Islet precursor cell (in vitro differentiated cells): ENCODE measurements around the gene CA9.

Experiments used
- DNase-seq: peaks from one replicate; pipeline ENCODE4 v3.0.0-alpha.2; 2018

The CA9 gene

DNA sequence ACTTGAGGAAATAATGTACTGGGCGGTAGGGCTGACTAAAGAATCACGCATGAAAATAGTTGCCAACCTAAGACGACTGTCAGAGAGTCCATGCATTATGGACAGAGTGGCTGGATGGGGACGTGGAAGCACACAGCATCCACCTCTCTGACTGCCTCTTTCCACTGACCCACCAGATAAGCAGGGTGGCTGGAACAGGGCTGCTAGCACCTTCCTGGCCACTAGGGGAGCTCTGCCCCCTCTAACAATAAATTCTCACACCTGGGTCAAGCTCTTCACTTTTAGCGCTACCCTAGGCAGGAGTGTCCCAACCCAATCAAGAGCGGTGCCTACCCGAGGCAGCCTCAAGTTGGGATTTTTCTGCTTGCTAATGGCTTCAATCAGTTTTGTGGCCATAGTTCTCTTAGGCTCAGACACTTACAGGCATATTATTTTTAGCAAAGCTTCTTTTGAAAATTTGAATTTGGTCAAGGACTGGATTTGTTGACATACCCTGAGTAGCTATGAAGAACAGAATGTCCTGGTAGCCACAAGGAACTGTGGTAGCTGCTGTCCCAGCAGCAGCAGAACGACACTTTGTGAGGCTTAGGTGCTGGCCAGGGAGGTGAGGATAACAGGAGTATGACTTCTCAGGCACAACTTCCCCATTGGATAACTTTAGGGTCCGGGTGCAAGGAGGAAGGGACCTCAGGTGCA is 22.9 kb downstream of the CA9 start:
- DNase-seq, result peak; percentile 83

DNA sequence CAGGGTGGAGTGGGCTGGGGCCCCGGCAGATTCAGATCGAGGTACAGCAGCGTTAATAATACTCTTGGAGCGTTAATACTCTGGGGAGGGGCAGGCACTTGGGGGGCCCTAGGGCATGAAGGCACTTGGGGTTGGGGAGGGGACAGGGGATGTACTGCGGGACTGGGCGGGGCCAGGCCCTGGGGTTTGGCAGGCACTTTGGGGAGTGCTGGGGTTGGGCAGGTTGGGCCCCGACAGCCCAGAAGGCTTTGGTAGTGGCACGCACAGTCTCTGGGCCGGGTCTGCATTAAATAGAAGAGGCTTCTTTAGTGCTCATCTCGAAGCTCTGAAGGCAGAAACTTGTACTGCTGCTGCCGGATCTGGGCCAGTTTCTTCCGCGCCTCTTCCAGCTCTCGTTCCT is 23.8 kb downstream of the CA9 start:
- DNase-seq, result no peak

DNA sequence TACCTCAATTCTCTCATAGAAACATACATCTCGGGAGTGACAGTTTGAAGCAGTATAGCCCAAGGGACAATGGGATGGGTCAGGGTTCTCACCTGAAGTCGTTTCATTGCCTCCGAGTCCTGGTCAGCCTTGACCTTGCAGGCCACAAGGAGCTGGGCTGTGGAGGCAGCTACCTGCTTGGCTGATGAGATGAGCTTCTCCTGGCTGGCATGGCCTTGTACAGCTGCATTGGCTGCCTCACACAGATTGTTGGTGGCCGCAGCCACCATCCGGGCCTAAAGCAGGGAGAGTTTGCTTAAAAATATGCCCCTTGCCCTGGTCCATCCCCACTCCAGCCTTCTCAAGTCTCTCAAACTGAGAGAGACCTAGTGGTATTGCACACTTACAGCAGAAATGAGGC is 24.5 kb downstream of the CA9 start:
- no peak for DNase-seq

DNA sequence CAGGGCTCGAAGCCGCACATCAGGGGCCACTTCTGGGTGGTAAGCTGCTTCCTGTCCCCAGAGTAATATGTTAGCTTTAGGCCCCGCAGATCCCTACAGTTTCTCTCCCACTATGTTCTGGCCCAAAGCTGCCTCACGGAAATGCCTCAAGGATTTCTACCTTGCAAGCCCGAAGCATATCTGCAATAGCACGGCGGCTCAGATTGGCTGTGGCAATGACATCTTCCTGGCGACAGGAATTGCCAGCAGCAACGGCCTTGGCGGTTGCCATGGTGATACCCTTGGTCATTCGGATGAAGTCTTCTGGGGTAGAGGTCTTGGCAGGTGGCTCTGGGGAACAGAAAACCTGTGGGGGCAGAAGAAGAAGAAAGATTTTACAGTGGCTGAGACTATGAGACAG is 26.3 kb downstream of the CA9 start:
- DNase-seq, result no peak

DNA sequence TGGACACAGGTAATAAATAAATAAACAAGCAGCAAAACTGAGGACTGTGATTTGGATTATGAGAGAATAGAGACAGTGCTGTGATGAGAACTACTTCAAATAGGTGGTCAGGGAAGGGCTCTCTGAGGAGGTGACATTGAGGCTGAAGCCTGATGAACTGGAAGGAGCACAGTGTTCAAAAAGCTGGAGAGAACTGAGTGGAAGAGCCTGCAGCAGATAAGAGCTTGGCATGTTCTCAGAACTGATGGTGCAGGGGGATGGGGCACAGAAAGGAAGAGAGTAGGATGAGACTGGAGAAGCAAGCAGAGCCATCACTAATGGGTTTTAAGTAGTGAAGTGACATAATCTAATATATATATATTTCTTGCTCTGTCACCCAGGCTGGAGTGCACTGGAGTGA is 27.2 kb downstream of the CA9 start:
- DNase-seq, result no peak

DNA sequence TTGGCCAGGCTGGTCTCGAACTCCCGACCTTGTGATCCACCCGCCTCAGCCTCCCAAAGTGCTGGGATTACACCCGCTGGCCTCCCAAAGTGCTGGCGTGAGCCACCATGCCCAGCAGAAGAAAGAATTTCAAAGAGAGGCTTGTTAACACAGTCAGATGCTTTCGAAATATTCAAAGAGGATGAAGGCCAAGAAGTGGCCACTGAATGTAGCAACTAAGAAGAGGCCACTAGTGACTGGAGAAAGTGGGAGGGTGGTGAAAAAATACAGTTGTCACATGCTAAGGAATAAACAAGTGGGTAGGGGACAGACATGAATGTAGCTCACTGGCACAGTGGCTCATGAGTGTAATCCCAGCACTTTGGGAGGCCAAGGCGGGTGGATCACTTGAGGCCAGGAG is 29.0 kb downstream of the CA9 start:
- DNase-seq, result no peak

DNA sequence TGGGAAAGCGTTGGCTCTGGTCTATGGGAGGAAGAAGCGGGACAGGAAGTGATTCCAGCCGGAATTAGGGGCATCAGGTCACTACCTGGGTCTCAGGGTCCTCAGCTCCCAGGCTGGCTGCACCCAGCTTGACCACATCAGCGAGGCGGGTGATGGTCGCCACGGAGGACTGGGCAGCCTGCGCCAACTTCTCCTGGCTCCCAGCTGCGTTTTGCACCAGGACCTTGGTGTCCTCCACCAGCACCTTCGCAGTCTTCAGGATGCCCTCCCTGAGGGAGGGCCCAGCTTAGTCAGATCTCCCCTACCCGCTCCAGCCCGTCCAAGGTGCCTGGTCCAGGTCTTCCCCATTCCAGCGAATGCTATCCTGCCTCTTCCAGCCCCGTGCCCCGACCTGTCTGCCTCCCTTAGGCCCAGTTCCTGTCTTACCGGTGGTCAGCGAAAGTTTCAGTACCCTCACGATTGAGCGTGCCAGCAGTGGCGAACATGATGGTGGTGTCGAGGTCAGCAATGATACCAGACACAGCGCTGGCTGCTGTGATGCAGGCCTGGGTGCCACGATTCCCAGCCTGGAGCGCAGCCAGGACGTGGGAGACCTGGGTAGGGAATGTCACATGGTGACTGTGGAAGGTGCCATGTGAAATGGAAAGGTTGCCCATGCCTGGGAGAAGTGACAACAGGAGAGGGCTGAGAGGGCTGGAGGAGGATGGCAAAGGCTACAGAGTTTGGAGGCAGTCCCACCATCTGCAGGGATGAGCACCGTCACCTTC is 30.4 kb downstream of the CA9 start:
- no peak for DNase-seq

DNA sequence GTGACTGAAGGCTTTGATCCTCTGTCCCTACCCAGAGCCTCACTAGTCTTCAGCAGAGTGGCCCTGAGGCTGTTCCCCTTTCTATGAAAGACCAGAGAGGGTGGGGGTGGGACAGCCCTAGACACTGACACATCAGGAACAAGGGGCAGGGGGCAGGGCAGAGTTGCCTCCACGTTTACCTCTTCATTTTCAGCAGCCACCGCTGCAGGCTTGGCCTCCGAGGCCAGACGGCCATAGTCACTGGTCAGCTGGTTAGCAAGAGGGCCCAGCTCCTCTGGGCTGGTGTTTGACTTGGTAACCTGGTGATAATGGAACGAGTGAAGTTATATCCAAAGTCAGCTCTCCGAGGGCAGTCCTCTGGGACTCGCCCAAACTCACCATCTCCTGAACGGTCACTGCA is 31.6 kb downstream of the CA9 start:
- no peak for DNase-seq

DNA sequence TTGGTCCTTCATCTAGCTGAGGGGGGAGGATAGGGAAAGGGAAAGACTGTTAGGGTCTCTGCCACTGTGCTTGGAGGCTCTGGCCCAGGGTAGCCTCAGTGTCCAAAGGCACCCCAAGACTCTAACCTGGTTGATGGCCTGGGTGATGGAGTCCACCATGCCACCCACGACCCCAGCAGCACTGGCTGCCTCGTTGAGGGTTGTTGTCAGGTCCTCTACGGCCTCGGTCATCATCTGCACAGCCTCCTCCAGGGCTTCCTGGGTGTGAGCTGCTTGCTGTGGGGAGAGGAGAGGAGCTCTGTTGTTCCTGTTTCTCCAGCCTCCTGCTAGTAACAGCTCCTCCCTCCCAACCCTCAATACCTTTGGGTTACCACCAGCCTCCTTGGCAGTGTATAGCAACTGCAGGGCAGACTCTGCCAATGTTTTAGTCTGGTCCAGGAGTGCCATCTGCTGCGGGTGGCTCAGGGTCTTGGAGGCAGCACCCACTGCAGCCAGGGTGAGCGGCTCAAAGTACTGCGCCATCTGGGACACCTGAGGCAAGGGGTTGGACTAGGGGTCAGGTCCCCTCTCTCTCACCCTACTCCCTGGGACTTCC is 32.2 kb downstream of the CA9 start:
- no peak for DNase-seq

DNA sequence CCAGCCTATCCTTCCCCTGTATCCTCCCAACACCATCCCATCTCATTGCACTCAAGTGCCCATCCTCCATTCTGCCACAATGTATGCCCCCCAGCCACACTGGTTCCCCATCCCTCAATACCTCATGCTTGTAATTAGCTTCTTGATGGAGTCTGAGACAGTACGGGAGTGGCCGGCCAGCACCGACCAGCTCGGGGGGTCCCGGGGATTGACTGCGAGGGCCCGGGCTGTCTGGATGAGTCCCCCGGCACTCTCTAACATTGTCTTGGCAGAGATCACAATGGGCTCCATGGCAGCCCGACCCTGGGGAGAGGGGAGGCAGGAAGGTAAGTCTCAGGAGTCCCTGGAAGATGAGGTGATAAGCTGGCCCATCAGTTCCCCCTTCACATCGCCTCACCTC is 33.2 kb downstream of the CA9 start:
- DNase-seq, result no peak

DNA sequence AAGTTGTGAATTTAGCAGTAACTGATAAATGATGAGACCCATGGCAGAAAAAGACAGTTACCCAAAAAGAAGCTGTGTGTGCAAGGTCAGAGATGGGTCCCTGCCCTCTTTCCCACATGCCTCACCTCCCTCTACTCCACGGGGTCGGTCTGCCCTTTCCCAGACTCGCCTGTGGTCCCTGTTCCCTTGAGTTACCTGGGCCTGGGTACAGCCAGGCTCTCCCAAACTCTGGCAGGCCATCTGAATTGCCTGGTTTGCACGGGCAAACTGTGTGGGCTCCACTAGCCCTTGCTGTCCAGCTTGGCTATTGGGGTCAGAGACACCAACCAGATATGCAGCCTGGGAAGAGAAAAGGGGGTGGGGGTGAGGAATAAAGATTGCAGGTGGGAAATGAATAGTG is 34.4 kb downstream of the CA9 start:
- no peak for DNase-seq

DNA sequence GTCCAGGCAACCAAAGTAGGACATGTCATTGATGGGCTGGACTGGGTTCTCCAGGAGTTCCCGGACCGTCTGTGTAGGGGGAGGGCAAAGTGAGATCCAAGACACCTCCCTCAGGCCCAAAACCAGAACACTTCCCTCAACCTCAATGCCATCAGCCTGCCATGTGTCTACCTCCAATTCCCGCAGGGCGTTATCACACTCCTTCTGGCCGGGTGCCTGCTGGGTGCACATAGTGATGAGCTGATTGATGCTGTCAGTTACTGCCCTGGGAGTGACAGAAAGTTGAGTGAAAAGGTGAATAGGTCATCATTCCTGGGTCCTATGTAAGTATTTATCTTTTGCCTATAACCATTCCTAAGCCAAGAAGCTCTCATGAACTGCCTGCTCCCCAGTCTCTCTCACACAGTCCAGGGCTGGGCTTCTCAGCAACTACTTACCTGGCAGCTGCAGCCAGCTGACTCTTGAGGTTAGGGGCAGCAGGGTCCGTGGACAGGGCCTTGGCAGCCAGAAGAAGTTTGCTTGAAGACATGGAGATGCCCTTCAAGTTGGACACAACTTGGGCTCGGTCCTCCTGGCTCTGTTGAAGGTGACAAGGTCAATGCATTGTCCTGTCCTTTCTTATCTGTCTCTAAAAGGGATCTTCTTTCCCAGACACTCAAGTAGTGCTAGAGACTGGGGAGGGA is 37.2 kb downstream of the CA9 start:
- DNase-seq, result no peak

DNA sequence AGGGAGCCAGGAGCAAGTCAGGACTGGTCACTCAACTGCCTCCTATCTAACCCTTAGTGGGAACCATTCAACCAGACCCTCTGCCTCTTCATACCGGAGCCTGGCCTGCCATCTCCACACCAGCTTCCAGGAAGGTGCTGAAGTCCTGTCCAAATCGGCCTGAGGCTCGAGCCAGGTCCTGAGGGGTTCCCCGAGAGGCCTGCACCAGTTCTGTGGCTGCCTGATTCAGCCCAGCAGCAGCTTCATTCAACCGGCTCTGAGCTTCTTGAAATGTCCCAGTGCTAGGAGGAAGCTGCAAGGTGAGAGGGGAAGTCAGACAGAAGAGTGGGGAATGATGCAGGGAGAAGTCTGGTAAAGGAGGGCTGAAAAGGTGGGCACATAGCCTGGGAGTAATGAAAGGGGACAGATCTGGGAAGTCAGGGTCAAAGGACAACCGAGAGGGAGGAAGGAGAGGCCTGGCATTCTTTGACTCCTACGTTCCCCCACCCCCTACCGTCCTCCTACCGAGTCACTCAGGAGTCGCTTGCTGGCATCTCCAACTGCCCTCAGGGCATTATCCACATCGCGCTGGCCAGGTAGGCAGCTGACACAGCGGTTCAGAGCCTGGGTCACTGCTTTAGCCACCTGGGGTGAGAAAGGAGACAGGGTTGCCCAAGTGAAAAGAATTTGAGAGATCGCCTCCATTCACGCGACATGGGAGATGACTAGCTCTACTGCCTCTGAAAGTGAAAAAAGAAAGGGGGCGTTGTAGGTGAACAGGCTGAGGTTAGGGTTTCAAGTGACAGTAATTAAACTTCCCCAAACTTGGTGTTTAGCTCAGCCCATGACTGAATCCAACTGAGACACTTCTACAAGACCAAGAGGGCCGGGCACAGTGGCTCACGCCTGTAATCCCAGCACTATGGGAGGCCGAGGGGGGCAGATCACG is 38.0 kb downstream of the CA9 start:
- no peak for DNase-seq

DNA sequence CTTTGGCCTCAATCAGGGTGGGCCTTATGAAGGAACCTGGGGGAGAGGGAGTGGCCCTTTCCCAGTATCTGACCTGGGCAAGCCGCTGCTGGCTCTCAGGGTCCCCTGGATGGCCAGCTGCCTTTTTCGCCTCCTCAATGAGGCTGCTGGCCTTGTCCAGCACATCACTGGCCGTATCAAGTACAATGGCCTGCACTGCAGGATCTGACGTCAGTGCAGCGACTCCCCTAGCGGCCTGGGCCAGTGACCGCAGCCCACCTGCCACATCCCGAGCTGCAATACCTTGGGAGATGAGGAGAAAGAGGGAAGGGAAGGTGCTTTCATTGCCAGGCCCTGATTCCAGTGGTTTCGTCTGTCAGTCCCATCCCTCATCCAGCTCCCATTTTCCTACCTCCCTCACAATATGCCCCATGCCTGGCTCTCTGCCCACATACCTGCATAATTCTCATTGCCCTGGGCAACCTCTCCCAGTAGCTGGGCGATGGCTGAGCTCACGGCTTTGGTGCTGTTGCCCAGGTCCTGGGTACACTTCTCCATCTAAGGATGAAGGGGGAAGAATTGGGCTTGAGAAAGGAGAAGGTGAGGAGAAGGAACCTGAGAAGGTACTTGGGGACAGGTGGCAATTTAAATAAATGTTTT is 39.2 kb downstream of the CA9 start:
- peak; percentile 65 for DNase-seq

DNA sequence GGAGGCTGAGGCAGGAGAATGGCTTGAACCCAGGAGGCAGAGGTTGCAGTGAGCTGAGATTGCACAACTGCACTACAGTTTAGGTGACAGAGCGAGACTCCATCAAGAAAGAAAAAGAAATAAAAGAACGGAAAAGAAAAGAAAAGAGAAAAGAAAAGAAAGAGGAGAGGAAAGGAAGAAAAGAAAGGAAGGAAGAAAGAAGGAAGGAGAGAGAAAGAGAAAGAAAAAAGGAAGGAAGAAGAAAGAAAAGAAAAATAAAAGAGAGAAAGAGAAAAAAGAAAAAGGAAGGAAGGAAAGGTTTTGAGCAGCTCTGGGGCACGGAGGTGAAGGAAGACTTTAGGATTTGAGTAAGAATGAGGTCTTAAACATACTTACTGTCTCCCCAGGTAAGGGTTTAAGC is 39.9 kb downstream of the CA9 start:
- DNase-seq, result no peak

DNA sequence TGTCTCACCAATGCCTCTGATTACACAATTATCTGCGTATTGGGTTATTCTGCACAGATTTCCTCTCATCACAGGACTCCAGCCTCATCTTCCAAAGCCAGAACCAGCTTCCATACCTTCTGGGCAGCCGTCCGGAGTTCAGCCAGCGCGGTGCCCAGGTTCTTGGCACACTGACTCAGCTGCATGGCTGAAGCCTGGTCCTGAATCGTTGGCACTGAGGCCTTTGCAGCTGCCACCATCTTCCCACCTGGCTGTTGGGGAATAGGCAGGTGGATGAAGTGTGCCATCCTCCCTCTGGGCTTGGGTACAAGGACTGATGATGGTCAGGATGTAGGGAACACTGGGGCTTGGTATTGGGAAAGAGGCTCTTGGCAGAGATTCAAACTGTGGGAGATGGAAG is 40.4 kb downstream of the CA9 start:
- DNase-seq, result no peak

DNA sequence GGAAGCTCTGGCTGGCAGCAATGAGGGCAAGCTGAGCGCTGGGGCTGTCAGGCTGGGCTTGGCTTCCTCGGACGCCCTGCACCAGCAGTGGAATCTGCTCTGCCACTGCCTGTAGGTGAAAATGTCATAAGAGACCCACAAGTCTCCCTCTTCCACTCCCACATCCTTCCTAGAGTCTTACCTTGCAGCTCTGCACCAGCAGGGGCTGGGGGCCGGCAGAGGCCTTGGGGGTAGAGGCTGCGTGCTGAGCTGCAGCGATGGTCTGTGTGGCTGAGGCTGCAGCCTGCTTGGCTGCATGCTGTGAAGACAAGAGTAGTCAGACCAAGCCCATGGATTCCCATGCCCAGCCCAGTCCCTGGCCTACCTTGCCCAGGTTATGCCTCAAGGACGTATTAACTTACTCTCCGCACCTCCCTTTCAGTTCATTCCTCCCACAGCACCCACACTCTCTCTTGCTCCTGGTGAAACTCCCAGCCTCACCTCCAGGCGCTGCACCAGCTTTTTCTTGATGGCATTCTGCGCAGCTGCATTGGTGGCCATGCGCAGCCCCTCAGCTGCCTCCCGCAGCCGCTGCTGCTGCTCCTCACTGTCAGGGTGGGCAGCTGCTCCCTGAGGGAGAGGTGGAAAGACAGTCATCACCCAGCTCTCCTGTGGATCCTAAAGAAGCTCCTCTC is 41.0 kb downstream of the CA9 start:
- no peak for DNase-seq

DNA sequence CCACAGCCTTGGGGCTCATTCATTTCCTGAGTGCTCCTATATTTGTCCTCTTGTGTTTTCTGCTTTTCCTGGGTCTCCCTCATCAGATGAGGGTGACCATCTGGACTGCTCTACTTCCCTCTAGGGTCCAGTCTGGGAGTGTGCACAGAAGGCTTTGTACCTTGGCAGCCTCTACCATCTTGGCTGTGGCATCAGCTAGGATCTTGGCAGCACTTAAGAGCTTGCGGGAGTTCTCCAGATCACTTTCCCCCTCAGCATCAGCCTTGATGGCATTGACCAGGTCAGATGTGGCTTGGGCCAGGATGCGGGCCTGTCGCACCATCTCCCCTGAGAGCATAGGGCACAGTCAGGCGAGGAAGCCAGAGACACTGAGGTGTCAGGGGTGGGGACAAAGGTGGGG is 42.5 kb downstream of the CA9 start:
- no peak for DNase-seq

DNA sequence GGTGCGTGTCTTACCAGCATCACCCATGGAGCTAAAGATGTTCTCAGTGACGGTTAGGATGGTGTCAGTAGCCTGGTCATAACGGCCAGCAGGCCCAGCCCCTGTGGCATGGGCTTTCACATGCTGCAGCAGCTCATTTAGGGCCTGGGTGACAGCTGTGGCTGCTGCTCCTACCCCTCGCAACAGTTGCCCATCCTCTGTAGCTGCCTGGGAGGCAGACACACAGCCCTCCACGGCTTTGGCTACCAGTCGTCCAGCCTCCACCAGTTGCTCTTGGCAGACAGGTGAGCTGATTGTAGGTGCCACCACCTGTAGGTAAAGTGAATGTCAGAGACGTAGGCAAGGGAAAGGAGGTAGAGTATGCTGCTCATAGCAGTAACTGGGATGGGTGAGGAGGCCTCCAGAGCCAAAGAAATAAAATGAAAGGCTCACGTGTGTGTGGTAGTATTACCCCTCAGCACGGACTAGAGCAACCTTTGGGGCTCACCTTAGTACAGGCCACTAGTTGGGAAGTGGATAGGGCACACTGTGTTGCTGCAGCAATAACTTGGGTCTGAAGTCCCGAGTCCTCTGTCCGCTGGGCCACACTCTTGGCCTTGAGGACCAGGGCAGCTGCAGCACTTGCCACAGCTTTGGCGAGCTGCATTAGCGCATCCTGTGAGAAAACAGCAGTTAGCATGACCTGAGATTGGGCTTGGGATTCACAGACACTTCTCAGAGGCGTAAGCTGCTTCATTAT is 43.6 kb downstream of the CA9 start:
- no peak for DNase-seq

DNA sequence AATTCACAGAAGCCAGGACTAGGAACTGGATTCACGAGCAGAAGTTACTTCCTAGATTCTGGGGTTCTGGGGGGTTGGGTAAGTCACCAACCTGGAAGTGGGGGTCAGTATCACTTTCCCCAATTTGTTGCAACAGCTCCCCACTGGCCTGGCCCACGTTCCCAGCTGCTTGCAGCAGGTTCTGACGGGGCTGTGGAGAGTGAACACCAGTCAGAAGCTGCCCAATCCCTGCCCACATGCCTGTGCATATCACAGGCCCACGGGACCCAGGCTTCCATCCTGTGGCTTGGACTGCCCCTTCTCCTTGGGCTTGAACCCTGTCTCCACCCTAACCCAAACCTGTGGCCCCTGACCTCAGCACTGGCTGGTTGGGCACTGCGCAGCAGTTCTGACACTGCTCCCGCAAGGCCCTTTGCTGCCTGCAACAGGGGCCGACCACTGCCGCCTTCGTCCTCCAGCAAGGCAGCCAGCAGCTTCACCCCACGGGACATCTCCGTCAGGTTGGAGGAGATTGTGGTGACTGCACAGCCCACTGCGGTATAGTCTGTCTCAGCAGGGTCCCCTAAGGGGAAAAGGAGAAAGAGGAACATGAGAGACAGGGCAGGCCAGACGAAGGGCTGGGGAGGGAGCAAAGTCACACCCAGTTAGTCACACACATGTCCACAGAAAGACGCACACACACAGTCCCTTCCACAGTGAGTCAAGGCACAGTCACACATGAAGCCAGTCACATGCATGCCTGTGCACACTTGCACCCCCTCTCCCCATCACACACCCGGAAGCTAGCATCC is 45.2 kb downstream of the CA9 start:
- no peak for DNase-seq
